Superior temporal gyrus (tissue), 1 donor: ENCODE measurements around the gene PKD2.

Experiments
- DNase-seq: peaks from one replicate; pipeline ENCODE4 v3.0.0-alpha.2; 2016; ENCODE audit errors: extremely low spot score

The PKD2 gene

GRCh38 chr4:88007304-88008121 is at the start of gene PKD2:
PKD2 (plus strand) TSS chr4:88007635; CDS start chr4:88007734, 99 bp downstream.
- peak; percentile 84 for DNase-seq

- no peak for DNase-seq
Measured at GRCh38 chr4:87961993-87962392, 45.4 kb upstream of the PKD2 start.

GRCh38 chr4:87962398-87963146 is 44.9 kb upstream of the PKD2 start:
- no peak for DNase-seq

GRCh38 chr4:87965501-87965975 is 41.9 kb upstream of the PKD2 start:
- DNase-seq = no peak

- DNase-seq = no peak
Measured at GRCh38 chr4:87966095-87966496, 41.3 kb upstream of the PKD2 start.

- DNase-seq = no peak
Measured at GRCh38 chr4:87967193-87967592, 40.2 kb upstream of the PKD2 start.

- no peak for DNase-seq
Measured at GRCh38 chr4:87970121-87970520, 37.3 kb upstream of the PKD2 start.

- DNase-seq = no peak
Measured at GRCh38 chr4:87971866-87972265, 35.6 kb upstream of the PKD2 start.

GRCh38 chr4:87973283-87974169 is 33.9 kb upstream of the PKD2 start:
- peak; percentile 96 for DNase-seq

GRCh38 chr4:87974856-87975462 is 32.5 kb upstream of the PKD2 start:
- DNase-seq = peak; percentile 78

GRCh38 chr4:87975466-87975865 is 32.0 kb upstream of the PKD2 start, which contains the start of gene SPP1:
SPP1 (plus strand) TSS chr4:87975714; CDS start chr4:87976896, 1,182 bp downstream.
- DNase-seq = peak; percentile 87

GRCh38 chr4:87977521-87978278 is 29.7 kb upstream of the PKD2 start:
- peak; percentile 93 for DNase-seq

- DNase-seq = peak; percentile 68
Measured at GRCh38 chr4:87978681-87979080, 28.8 kb upstream of the PKD2 start.

- no peak for DNase-seq
Measured at GRCh38 chr4:87979810-87980209, 27.6 kb upstream of the PKD2 start.

- DNase-seq = no peak
Measured at GRCh38 chr4:87981486-87981885, 25.9 kb upstream of the PKD2 start.

- DNase-seq = no peak
Measured at GRCh38 chr4:87982036-87982435, 25.4 kb upstream of the PKD2 start.

GRCh38 chr4:87982446-87983010 is 24.9 kb upstream of the PKD2 start:
- no peak for DNase-seq

GRCh38 chr4:87983996-87984395 is 23.4 kb upstream of the PKD2 start:
- no peak for DNase-seq

GRCh38 chr4:87985097-87985886 is 22.1 kb upstream of the PKD2 start:
- peak; percentile 92 for DNase-seq

- no peak for DNase-seq
Measured at GRCh38 chr4:87985887-87986200, 21.6 kb upstream of the PKD2 start.
